MM.1S (cell line): ENCODE results near the gene SCGN.

Source experiments
- CTCF ChIP-seq: fragments of 300-600 bp; sonication (generic); IDR thresholded peaks from 2 replicates; pipeline ENCODE4 v1.5.1; 2016; ENCODE audit warnings: antibody characterized with exemption, low read length, mixed read lengths
- EZH2 ChIP-seq: fragments of 300-600 bp; sonication (generic); optimal IDR thresholded peaks from 2 replicates; pipeline ENCODE3; 2017; ENCODE audit warnings: low read depth, mild to moderate bottlenecking, antibody characterized with exemption, low read length, mixed read lengths

GRCh38 chr6:25640446-25640845 is 11.6 kb upstream of the SCGN start:
- no peak for TF ChIP-seq EZH2
- TF ChIP-seq CTCF, result no peak
